MCF 10A (cell line): Measurements from ENCODE around the gene LRMDA. TPM values are rescaled to one million over a fixed set of nuclear protein-coding genes. Genes with fewer than 3 reads are reported as not detected.

ENCODE experiments used
- BruUV-seq: library from RNA; stranded (reverse); fragments of 400-500 nt; replicated peaks from 2 replicates; lab custom pipeline; 2021; lab: Mats Ljungman, UMichigan
- CTCF ChIA-PET: fragments of 300-600 bp; sonication (Branson Sonifier 250); formaldehyde crosslinking; extraction: SDS; loops from one replicate; lab custom pipeline; 2021; ENCODE audit warnings: antibody characterized with exemption, inconsistent platforms; lab: Yijun Ruan, JAX
- POLR2A ChIA-PET: fragments of 300-600, 350-650 bp; sonication (Branson Sonifier 250); formaldehyde crosslinking; extraction: SDS; loops from one replicate; lab custom pipeline; 2020; ENCODE audit warnings: antibody characterized with exemption, inconsistent platforms; lab: Yijun Ruan, JAX
- DNase-seq: peaks from one replicate; pipeline ENCODE4 v3.0.0-alpha.2; 2018; ENCODE audit not compliant: unreplicated experiment
- H3K27ac Mint-ChIP-seq: one replicate; pipeline ENCODE4 v1.8.0; 2022; ENCODE audit warnings: mild to moderate bottlenecking, low read depth, mixed read lengths; ENCODE audit not compliant: unreplicated experiment
- H3K27me3 Mint-ChIP-seq: one replicate; pipeline ENCODE4 v1.8.0; 2022; ENCODE audit warnings: mixed read lengths; ENCODE audit not compliant: insufficient read depth, unreplicated experiment
- H3K36me3 Mint-ChIP-seq: one replicate; pipeline ENCODE4 v1.8.0; 2022; ENCODE audit warnings: mild to moderate bottlenecking, moderate library complexity, mixed read lengths; ENCODE audit not compliant: insufficient read depth, unreplicated experiment
- H3K4me1 Mint-ChIP-seq: one replicate; pipeline ENCODE4 v1.8.0; 2022; ENCODE audit warnings: mixed read lengths; ENCODE audit not compliant: insufficient read depth, unreplicated experiment
- H3K4me3 Mint-ChIP-seq: one replicate; pipeline ENCODE4 v1.8.0; 2022; ENCODE audit warnings: mild to moderate bottlenecking, moderate library complexity, mixed read lengths; ENCODE audit not compliant: unreplicated experiment
- H3K9me3 Mint-ChIP-seq: one replicate; pipeline ENCODE4 v1.8.0; 2022; ENCODE audit warnings: mixed read lengths; ENCODE audit not compliant: unreplicated experiment
- intact Hi-C: fragments of 100-400 bp; cut with micrococcal nuclease; formaldehyde crosslinking; loops from 2 replicates; pipeline ENCODE4 v1.14.1; 2022
- total RNA-seq: library from RNA; stranded (reverse); gene quantifications from 2 replicates; pipeline ENCODE4 v1.2.3, GENCODE V29; 2022
- TF ChIP-seq, protein P1 (sequence below): fragments of 200-600 bp; IDR thresholded peaks from one replicate; pipeline ENCODE4 v1.8.0; 2022; ENCODE audit warnings: antibody characterized with exemption, mild to moderate bottlenecking; ENCODE audit not compliant: unreplicated experiment

LRMDA gene
- total RNA-seq, 1 experiment from 2014 or later, result not detected

- POLR2A ChIA-PET, result no interaction called here
- peak; percentile 32 for DNase-seq
- Mint-ChIP-seq H3K4me3 (no peak overlapping the region), H3K4me1 (no peaks in the 10 kb centered on the region), H3K36me3 (no peaks in the 10 kb centered on the region), H3K27ac (no peak overlapping the region), H3K27me3 (no peaks in the 10 kb centered on the region), H3K9me3 (no peaks in the 10 kb centered on the region)
- TF ChIP-seq, protein P1, sequence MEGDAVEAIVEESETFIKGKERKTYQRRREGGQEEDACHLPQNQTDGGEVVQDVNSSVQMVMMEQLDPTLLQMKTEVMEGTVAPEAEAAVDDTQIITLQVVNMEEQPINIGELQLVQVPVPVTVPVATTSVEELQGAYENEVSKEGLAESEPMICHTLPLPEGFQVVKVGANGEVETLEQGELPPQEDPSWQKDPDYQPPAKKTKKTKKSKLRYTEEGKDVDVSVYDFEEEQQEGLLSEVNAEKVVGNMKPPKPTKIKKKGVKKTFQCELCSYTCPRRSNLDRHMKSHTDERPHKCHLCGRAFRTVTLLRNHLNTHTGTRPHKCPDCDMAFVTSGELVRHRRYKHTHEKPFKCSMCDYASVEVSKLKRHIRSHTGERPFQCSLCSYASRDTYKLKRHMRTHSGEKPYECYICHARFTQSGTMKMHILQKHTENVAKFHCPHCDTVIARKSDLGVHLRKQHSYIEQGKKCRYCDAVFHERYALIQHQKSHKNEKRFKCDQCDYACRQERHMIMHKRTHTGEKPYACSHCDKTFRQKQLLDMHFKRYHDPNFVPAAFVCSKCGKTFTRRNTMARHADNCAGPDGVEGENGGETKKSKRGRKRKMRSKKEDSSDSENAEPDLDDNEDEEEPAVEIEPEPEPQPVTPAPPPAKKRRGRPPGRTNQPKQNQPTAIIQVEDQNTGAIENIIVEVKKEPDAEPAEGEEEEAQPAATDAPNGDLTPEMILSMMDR, result no peak
- intact Hi-C loops, result no loop called here
- CTCF ChIA-PET, result no interaction called here
- BruUV-seq, result no TSS peak
Measured at GRCh38 chr10:75475460-75476182, 44.2 kb downstream of the LRMDA start.

DNA sequence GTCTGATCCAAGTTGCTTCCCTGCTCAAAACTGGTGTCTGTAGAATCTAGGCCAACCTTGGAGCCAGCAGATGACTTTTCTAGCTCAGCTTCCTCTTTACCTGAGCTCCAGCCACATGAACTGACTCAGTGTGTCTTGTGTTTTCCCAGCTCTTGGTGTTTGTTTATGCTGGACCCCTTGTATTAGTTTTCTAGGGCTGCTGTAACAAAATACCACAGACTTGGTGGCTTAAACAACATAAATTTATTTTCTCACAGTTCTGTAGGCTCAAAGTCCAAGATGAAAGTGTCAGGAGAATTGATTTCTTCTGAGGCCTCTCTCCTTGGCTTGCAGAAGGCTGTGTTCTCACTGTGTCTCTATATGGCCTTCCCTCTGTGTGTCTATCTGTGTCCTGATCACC is 45.1 kb downstream of the LRMDA start:
- ChIA-PET CTCF (interaction anchor here (0.7 kb wide), 1 partner anchor 156 kb away, joined by 3 read pairs; no protein-coding TSS in a partner anchor), POLR2A (interaction anchor here (0.6 kb wide), 1 partner anchor 1548 kb away, joined by 5 read pairs; no protein-coding TSS in a partner anchor)
- Mint-ChIP-seq H3K27ac (no peak overlapping the region), H3K27me3 (no peaks in the 10 kb centered on the region), H3K4me3 (no peak overlapping the region), H3K9me3 (no peaks in the 10 kb centered on the region), H3K36me3 (no peaks in the 10 kb centered on the region), H3K4me1 (no peaks in the 10 kb centered on the region)
- DNase-seq, result no peak
- intact Hi-C loops, result no loop called here
- TF ChIP-seq, protein P1, result no peak
- BruUV-seq, result no TSS peak

GRCh38 chr10:75476985-75477384 is 45.6 kb downstream of the LRMDA start:
- no peaks in the 10 kb centered on the region for H3K9me3 Mint-ChIP-seq
- ChIA-PET CTCF (interaction anchor here (0.7 to 0.8 kb wide), 2 partner anchors 11 to 155 kb away, joined by 3 read pairs; no protein-coding TSS in a partner anchor), POLR2A (interaction anchor here (0.6 kb wide), 1 partner anchor 1547 kb away, joined by 5 read pairs; no protein-coding TSS in a partner anchor)
- TF ChIP-seq, protein P1, result no peak
- intact Hi-C loops, result no loop called here
- H3K27ac Mint-ChIP-seq, result no peak overlapping the region
- H3K36me3 Mint-ChIP-seq, result no peaks in the 10 kb centered on the region
- no TSS peak for BruUV-seq
- H3K27me3 Mint-ChIP-seq, result no peaks in the 10 kb centered on the region
- H3K4me3 Mint-ChIP-seq, result no peak overlapping the region
- H3K4me1 Mint-ChIP-seq, result no peaks in the 10 kb centered on the region
- DNase-seq, result no peak

DNA sequence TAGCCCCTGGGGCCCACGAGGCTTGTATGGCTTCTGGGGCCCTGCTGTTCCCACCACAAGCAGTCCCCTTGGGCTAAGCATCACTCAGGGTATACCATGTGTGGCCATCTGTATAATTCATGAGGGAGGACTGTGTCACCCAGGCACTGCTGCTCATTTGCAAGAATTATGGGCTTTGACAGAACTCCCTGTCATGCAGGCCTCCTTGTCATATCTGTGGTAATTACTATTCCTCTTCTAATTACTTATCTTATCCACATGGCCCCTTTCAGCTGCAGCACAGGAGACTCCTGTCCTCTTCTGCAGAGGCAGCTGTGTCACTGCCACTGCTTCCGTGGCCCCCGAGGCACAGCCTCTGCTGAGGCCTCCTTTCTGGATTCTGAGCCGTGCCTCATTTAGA is 46.3 kb downstream of the LRMDA start:
- TF ChIP-seq, protein P1, result no peak
- ChIA-PET CTCF (interaction anchor here (0.8 kb wide), 1 partner anchor 10 kb away, joined by 3 read pairs; no protein-coding TSS in a partner anchor), POLR2A (no interaction called here)
- no TSS peak for BruUV-seq
- no peaks in the 10 kb centered on the region for H3K9me3 Mint-ChIP-seq
- no peaks in the 10 kb centered on the region for H3K4me1 Mint-ChIP-seq
- H3K4me3 Mint-ChIP-seq, result no peak overlapping the region
- no peaks in the 10 kb centered on the region for H3K36me3 Mint-ChIP-seq
- no peak for DNase-seq
- H3K27ac Mint-ChIP-seq, result no peak overlapping the region
- no peaks in the 10 kb centered on the region for H3K27me3 Mint-ChIP-seq
- intact Hi-C loops, result no loop called here
